ENCODE results near the gene OLA1.
"Not testable (repeated sequence)": the region's sequence is repeated elsewhere in the genome, so short reads cannot be mapped to it uniquely, and the experiment has no call there.

The OLA1 gene

GRCh38 chr2:174248998-174249592 lies 763 bp upstream of the OLA1 start:
- H3K4me3 ChIP-seq (ENCODE audit: low read length): peak overlapping the region; percentile 95

GRCh38 chr2:174247474-174248186 lies 702 bp downstream of the OLA1 start:
- Histone ChIP-seq H3K27ac (ENCODE audit: low read depth, low read length) (peak overlapping the region; percentile 53), H4K20me1 (ENCODE audit: control insufficient read depth, insufficient read depth, low read depth, low read length) (peaks cover 4% of the 10 kb centered on the region; the same call in 1 of the 2 replicates), H3F3A (ENCODE audit: control insufficient read depth, insufficient read depth) (no peaks in the 10 kb centered on the region), H3K36me3 (ENCODE audit: control insufficient read depth, low read length) (peaks cover 43% of the 10 kb centered on the region), H3K4me1 (ENCODE audit: control insufficient read depth, low read length) (peaks cover 27% of the 10 kb centered on the region), H3K9me2 (replicated peaks; ENCODE audit: control insufficient read depth, low read length) (no peaks in the 10 kb centered on the region), H3K4me2 (ENCODE audit: low read length) (peak overlapping the region; percentile 61), H3K4me3 (ENCODE audit: low read length) (peak overlapping the region; percentile 95), H3K27me3 (ENCODE audit: control insufficient read depth, low read length) (no peaks in the 10 kb centered on the region), H3K79me2 (ENCODE audit: control insufficient read depth, low read length) (peaks cover 56% of the 10 kb centered on the region), H3K9me3 (ENCODE audit: control insufficient read depth, insufficient read depth, low read length) (no peaks in the 10 kb centered on the region)
- no peak for TF ChIP-seq CTCF (IDR thresholded peaks at IDR 0.05; ENCODE audit: low read depth, low read length, poor library complexity, severe bottlenecking)
- no peak for TF ChIP-seq EZH2phosphoT487 (IDR thresholded peaks at IDR 0.05; ENCODE audit: borderline replicate concordance, low read length)

More at GRCh38 chr2:174248998-174249592, 763 bp upstream of the OLA1 start:
- peaks cover 29% of the 10 kb centered on the region for H3K36me3 ChIP-seq (ENCODE audit: control insufficient read depth, low read length)
- H3K4me2 ChIP-seq (ENCODE audit: low read length): peak overlapping the region; percentile 90
- peaks cover 27% of the 10 kb centered on the region for H3K4me1 ChIP-seq (ENCODE audit: control insufficient read depth, low read length)
- H4K20me1 ChIP-seq (ENCODE audit: control insufficient read depth, insufficient read depth, low read depth, low read length): peaks cover 4% of the 10 kb centered on the region; the same call in 1 of the 2 replicates
- TF ChIP-seq EZH2phosphoT487 (IDR thresholded peaks at IDR 0.05; ENCODE audit: borderline replicate concordance, low read length): no peak
- no peak for TF ChIP-seq CTCF (IDR thresholded peaks at IDR 0.05; ENCODE audit: low read depth, low read length, poor library complexity, severe bottlenecking)
- H3K27me3 ChIP-seq (ENCODE audit: control insufficient read depth, low read length): no peaks in the 10 kb centered on the region
- no peaks in the 10 kb centered on the region for H3K9me2 ChIP-seq (replicated peaks; ENCODE audit: control insufficient read depth, low read length)
- peak overlapping the region; percentile 34; the same call in 1 of the 2 replicates for H3K27ac ChIP-seq (ENCODE audit: low read depth, low read length)
- no peaks in the 10 kb centered on the region for H3K9me3 ChIP-seq (ENCODE audit: control insufficient read depth, insufficient read depth, low read length)
- no peaks in the 10 kb centered on the region for H3F3A ChIP-seq (ENCODE audit: control insufficient read depth, insufficient read depth)
- H3K79me2 ChIP-seq (ENCODE audit: control insufficient read depth, low read length): peaks cover 41% of the 10 kb centered on the region

- Histone ChIP-seq H3K36me3 (ENCODE audit: control insufficient read depth, low read length) (peaks cover 49% of the 10 kb centered on the region), H3K9me2 (replicated peaks; ENCODE audit: control insufficient read depth, low read length) (no peaks in the 10 kb centered on the region), H3K9me3 (ENCODE audit: control insufficient read depth, insufficient read depth, low read length) (no peaks in the 10 kb centered on the region), H3K4me1 (ENCODE audit: control insufficient read depth, low read length) (peaks cover 27% of the 10 kb centered on the region), H3K27me3 (ENCODE audit: control insufficient read depth, low read length) (no peaks in the 10 kb centered on the region), H3K27ac (ENCODE audit: low read depth, low read length) (no peak overlapping the region), H3F3A (ENCODE audit: control insufficient read depth, insufficient read depth) (no peaks in the 10 kb centered on the region), H3K4me3 (ENCODE audit: low read length) (peak overlapping the region; percentile 95), H3K4me2 (ENCODE audit: low read length) (peak overlapping the region; percentile 61), H3K79me2 (ENCODE audit: control insufficient read depth, low read length) (peaks cover 63% of the 10 kb centered on the region), H4K20me1 (ENCODE audit: control insufficient read depth, insufficient read depth, low read depth, low read length) (peaks cover 8% of the 10 kb centered on the region; the same call in 1 of the 2 replicates)
- no peak for TF ChIP-seq EZH2phosphoT487 (IDR thresholded peaks at IDR 0.05; ENCODE audit: borderline replicate concordance, low read length)
- TF ChIP-seq CTCF (IDR thresholded peaks at IDR 0.05; ENCODE audit: low read depth, low read length, poor library complexity, severe bottlenecking): no peak
Observed at GRCh38 chr2:174246944-174247381, 1.4 kb downstream of the OLA1 start.

GRCh38 chr2:174245628-174246027 lies 2.7 kb downstream of the OLA1 start:
- not testable (repeated sequence) for H3F3A ChIP-seq (ENCODE audit: control insufficient read depth, insufficient read depth)

More at GRCh38 chr2:174245628-174246027, 2.7 kb downstream of the OLA1 start:
- H3K9me2 ChIP-seq (replicated peaks; ENCODE audit: control insufficient read depth, low read length); H3K27ac ChIP-seq (ENCODE audit: low read depth, low read length); H3K9me3 ChIP-seq (ENCODE audit: control insufficient read depth, insufficient read depth, low read length); H3K4me3 ChIP-seq (ENCODE audit: low read length); H4K20me1 ChIP-seq (ENCODE audit: control insufficient read depth, insufficient read depth, low read depth, low read length); H3K27me3 ChIP-seq (ENCODE audit: control insufficient read depth, low read length): not testable (repeated sequence)
- Histone ChIP-seq H3K79me2 (ENCODE audit: control insufficient read depth, low read length) (peaks cover 76% of the 10 kb centered on the region), H3K36me3 (ENCODE audit: control insufficient read depth, low read length) (peaks cover 59% of the 10 kb centered on the region), H3K4me2 (ENCODE audit: low read length) (peak overlapping the region; percentile 1; the same call in 1 of the 2 replicates), H3K4me1 (ENCODE audit: control insufficient read depth, low read length) (peaks cover 27% of the 10 kb centered on the region)
